HL-60 (cell line): ENCODE data around the gene TMEM179.

Experiments used
- DNase-seq, 2 experiments: peaks; one replicate each; pipeline ENCODE4 v3.0.0-alpha.2; 2010 to 2020; ENCODE audit warnings: low read depth in 1 of 2, low spot score in 1 of 2
- H3K27ac ChIP-seq: fragments of 250-450 bp; sonication (Bioruptor Pico); replicated peaks from 2 replicates; pipeline ENCODE4 v1.5.1; 2020; ENCODE audit warnings: mild to moderate bottlenecking, moderate library complexity
- H3K27me3 ChIP-seq: fragments of 250-450 bp; sonication (Bioruptor Pico); 2 replicates; pipeline ENCODE4 v1.5.1; 2021; ENCODE audit warnings: mild to moderate bottlenecking, moderate library complexity; ENCODE audit not compliant: insufficient read depth, poor library complexity, severe bottlenecking
- H3K4me3 ChIP-seq: replicated peaks from 2 replicates; pipeline ENCODE4 v1.5.1; 2011; ENCODE audit warnings: mild to moderate bottlenecking, control low read depth, low read length; ENCODE audit not compliant: insufficient read depth
- CTCF ChIP-seq: IDR thresholded peaks from one replicate; pipeline ENCODE4 v1.5.1; 2011; ENCODE audit warnings: low read length, control low read depth, inconsistent platforms; ENCODE audit not compliant: insufficient read depth
- GABPA ChIP-seq: IDR thresholded peaks from 2 replicates; pipeline ENCODE4 v1.6.1; 2012; ENCODE audit warnings: low read depth
- POLR2AphosphoS5 ChIP-seq: IDR thresholded peaks from 2 replicates; pipeline ENCODE4 v1.6.1; 2012; ENCODE audit warnings: low read depth
- REST ChIP-seq: IDR thresholded peaks from 2 replicates; pipeline ENCODE4 v1.6.1; 2012; ENCODE audit warnings: low read depth; ENCODE audit not compliant: insufficient replicate concordance
- SPI1 ChIP-seq: IDR thresholded peaks from 2 replicates; pipeline ENCODE4 v1.6.1; 2012; ENCODE audit warnings: low read depth, mild to moderate bottlenecking, borderline replicate concordance

TMEM179 gene

DNA sequence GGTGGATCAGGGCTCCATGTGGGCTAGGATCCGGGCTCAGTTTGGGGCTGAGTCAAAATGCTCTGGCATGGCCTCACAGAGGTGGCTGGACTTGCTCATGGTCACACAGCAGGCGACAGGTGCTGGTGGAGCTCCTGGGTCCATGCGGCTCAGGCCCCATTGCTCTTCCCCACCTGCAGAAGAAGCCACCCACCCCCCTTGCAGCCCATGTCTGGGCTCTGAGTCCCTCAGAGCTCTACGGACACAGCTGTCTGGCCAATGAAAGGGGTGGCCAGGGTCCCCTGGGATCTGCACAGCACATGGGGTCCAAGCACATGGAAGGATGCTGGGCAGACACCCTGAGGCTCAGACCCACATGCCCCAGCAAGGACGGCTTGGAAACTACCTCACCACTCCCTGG, 42.0 kb downstream of the TMEM179 start:
- DNase-seq: no peak
- no peak overlapping the region for H3K4me3 ChIP-seq
- no peak for TF ChIP-seq REST
- no peak for TF ChIP-seq CTCF
- no peak for TF ChIP-seq SPI1
- TF ChIP-seq POLR2AphosphoS5: no peak
- no peak for TF ChIP-seq GABPA
- H3K27me3 ChIP-seq: peaks cover 20% of the 10 kb centered on the region
- H3K27ac ChIP-seq: no peak overlapping the region

- H3K27ac ChIP-seq: no peak overlapping the region
- no peak overlapping the region for H3K4me3 ChIP-seq
- peaks cover 18% of the 10 kb centered on the region for H3K27me3 ChIP-seq
- TF ChIP-seq POLR2AphosphoS5: no peak
- no peak for TF ChIP-seq GABPA
- no peak for TF ChIP-seq REST
- no peak for TF ChIP-seq SPI1
- no peak for TF ChIP-seq CTCF
- no peak for DNase-seq
Observed at GRCh38 chr14:104561632-104562495, 42.7 kb downstream of the TMEM179 start.

DNA sequence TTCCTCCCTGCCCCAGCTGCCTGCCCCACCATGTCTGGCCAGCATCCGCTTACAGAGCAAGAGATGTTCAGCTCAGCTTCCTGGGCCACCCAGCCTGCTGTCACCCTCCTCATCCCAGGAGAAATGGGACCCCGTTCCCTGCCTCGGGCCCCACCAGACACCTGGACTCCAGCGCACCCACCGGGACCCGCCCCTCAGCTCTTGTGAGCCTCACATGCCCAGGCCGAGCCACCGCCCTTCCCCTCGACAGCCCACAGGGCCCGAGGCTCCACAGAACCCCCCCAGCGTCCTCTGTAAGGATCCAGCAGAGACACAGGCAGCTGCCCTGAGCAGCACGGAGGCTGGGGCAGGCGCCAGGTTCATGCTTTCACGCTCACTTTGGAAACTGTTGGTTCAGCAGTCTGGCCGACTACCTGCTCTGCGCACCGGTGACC, 43.4 kb downstream of the TMEM179 start:
- no peak for DNase-seq
- Histone ChIP-seq H3K4me3 (no peak overlapping the region), H3K27me3 (peaks cover 14% of the 10 kb centered on the region), H3K27ac (no peak overlapping the region)
- TF ChIP-seq POLR2AphosphoS5 (no peak), SPI1 (no peak), REST (no peak), GABPA (no peak), CTCF (no peak)
